AG10803 (cell line): Measurements from ENCODE around the gene CADM1.

Experiments used
- DNase-seq: peaks from one replicate; pipeline ENCODE4 v3.0.0; 2010; ENCODE audit warnings: low read depth
- H3K4me3 ChIP-seq: 2 replicates; pipeline ENCODE4 v1.5.1; 2011; ENCODE audit warnings: mild to moderate bottlenecking, low read length, control low read depth
- CTCF ChIP-seq: conservative IDR thresholded peaks from 2 replicates; pipeline ENCODE4 v1.5.1; 2011; ENCODE audit warnings: mild to moderate bottlenecking, low read length, control low read depth, inconsistent platforms

The CADM1 gene

GRCh38 chr11:115148101-115148500 lies 356.1 kb downstream of the CADM1 start:
- no peak for TF ChIP-seq CTCF
- H3K4me3 ChIP-seq, result no peak overlapping the region
- no peak for DNase-seq

DNA sequence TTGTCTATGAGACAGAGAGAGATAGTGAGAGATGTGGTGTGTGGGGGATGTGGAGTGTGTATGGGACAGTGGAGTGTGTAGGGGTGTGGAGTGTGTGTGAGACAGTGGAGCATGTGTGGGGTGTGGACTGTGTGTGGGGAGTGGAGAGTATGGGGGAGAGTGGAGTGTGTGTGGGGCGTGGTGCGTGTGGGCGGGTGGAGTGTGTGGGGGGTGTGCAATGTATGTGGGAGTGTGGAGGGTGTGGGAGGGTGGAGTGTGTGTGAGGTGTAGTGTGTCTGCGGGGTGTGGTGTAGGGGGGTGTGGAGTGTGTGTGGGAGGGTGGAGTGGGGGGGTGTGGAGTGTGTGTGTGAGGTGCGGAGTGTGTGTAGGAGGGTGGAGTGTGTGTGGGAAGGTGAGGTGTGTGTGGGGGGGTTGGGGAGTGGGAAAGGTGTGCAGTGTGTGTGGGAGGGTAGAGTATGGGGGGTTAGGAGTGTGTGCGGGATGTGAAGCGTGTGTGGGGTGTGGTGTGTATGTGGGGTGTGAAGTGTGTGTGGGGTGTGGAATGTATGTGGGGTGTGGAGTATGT lies 356.9 kb downstream of the CADM1 start:
- no peak for TF ChIP-seq CTCF
- no peak for DNase-seq
- H3K4me3 ChIP-seq, result no peak overlapping the region

GRCh38 chr11:115146425-115146824 lies 357.8 kb downstream of the CADM1 start:
- no peak for TF ChIP-seq CTCF
- no peak for DNase-seq
- no peak overlapping the region for H3K4me3 ChIP-seq

DNA sequence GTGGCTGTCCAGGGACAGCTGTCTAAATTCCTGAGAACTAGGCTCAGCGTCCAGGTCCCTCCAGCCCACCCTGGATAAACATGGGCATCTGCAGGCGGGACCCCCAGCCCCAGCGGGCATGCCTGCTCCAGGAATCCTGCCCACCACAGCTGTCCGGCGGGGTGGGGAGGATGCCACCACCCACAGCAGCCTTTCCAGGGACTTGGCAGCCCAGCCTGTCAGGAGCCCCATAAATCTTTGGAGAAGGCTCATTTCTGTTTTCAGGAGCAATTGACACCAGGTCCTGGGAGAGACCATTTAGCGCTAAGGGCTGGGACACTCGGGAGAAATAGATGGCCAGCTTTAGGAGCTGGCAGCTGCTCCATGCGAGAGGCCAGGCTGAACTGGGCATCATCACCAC lies 358.9 kb downstream of the CADM1 start:
- no peak for DNase-seq
- no peak for TF ChIP-seq CTCF
- H3K4me3 ChIP-seq, result no peak overlapping the region

- H3K4me3 ChIP-seq, result no peak overlapping the region
- DNase-seq, result no peak
- no peak for TF ChIP-seq CTCF
Measured at GRCh38 chr11:115144914-115145313, 359.3 kb downstream of the CADM1 start.

- no peak overlapping the region for H3K4me3 ChIP-seq
- DNase-seq, result no peak
- no peak for TF ChIP-seq CTCF
Measured at GRCh38 chr11:115144014-115144413, 360.2 kb downstream of the CADM1 start.

DNA sequence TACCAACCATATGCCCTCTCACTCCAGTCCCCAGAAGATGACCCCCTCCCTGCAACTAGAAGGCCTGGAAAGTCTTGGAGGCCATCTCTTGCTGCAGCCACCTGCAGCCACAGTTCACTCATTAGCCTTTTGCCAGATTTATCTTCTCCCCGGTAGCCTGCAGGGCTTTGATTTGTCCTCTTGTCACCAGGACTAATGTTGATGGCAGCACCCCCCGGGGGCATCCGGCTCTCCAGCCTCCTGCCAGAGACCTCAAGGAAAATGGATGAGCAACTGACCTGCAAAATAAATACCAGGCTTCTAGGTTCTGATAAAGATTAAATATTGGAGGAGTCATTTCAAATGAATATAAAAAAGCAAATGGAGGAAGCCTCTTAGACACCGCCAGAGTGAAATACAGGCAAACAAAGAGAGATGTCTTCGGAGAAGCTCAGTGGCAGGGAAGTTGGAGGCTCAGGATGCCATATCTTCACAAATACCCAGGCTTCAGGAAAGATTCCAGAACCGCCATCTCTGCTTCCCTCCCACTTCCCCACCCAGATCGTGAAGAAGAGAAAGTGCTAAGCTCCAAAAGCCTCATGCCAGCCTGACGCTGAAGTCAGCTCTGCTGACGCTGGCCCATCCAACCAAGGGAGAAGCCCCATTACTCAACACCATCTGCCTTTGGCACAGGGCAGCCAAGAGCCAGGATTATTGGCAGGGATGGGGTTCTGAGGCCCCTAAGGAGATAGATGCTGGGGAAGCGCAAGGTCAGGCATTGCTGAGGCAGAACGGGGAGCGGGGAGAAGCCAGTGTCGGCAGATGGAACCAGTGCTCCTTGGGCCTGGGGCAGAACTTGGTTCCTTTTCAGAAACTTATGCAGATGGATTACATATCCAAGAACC lies 362.7 kb downstream of the CADM1 start:
- TF ChIP-seq CTCF, result no peak
- no peak for DNase-seq
- no peak overlapping the region for H3K4me3 ChIP-seq
